Spleen (tissue), 11 donors: ENCODE results near the gene OR2AP1. TPM values are rescaled to one million over a fixed set of nuclear protein-coding genes. Genes with fewer than 3 reads are reported as not detected.
"Not testable (repeated sequence)": the region's sequence is repeated elsewhere in the genome, so short reads cannot be mapped to it uniquely, and the experiment has no call there.

ENCODE experiments used
- DNase-seq: peaks from one replicate; pipeline ENCODE4 v3.0.0-alpha.2; 2020
- H3K27ac ChIP-seq, 8 donors: fragments of 200-600 bp; sonication (generic) in 7 of 8; 1 replicate in 4 of 8; 2 replicates in 4 of 8; pipeline versions ENCODE4 v1.5.0 to v1.8.0; 2016 to 2021; ENCODE audit warnings: inconsistent platforms in 4 of 8, mild to moderate bottlenecking in 4 of 8, moderate library complexity in 1 of 8
- H3K27me3 ChIP-seq, 7 donors: fragments of 200-600 bp; sonication (generic) in 6 of 7; replicated peaks in 1 of 7; 1 replicate in 4 of 7; 2 replicates in 3 of 7; pipeline versions ENCODE4 v1.5.0 to v1.8.0; 2016 to 2021; ENCODE audit warnings: inconsistent platforms in 3 of 7, mild to moderate bottlenecking in 1 of 7
- H3K36me3 ChIP-seq, 6 donors: fragments of 200-600 bp; sonication (generic) in 5 of 6; 1 replicate in 4 of 6; 2 replicates in 2 of 6; pipeline versions ENCODE4 v1.5.0 to v1.8.0; 2016 to 2021; ENCODE audit warnings: inconsistent platforms in 2 of 6
- H3K4me1 ChIP-seq, 6 donors: fragments of 200-600 bp; sonication (generic) in 5 of 6; 1 replicate in 3 of 6; 2 replicates in 3 of 6; pipeline versions ENCODE4 v1.5.0 to v1.8.0; 2016 to 2021; ENCODE audit warnings: inconsistent platforms in 3 of 6
- H3K4me3 ChIP-seq, 8 donors: fragments of 200-600 bp; sonication (generic) in 7 of 8; 1 replicate in 4 of 8; 2 replicates in 4 of 8; pipeline versions ENCODE4 v1.5.0 to v1.8.0; 2016 to 2021; ENCODE audit warnings: inconsistent platforms in 4 of 8, mild to moderate bottlenecking in 4 of 8, moderate library complexity in 2 of 8
- H3K9me3 ChIP-seq, 8 donors: fragments of 200-600 bp; sonication (generic) in 7 of 8; 1 replicate in 4 of 8; 2 replicates in 4 of 8; pipeline versions ENCODE4 v1.5.0 to v1.8.0; 2016 to 2021; ENCODE audit warnings: inconsistent platforms in 4 of 8
- CTCF ChIP-seq, 11 experiments: fragments of 200-600 bp in 7 of 11; fragments of 450-650 bp in 4 of 11; sonication (generic) in 4 of 11; IDR thresholded peaks in 8 of 11; conservative IDR thresholded peaks in 3 of 11; 1 replicate in 7 of 11; 2 replicates in 4 of 11; pipeline versions ENCODE4 v1.4.0 to v1.8.0; 2016 to 2021; ENCODE audit warnings: antibody characterized with exemption in 11 of 11, inconsistent platforms in 4 of 11, mild to moderate bottlenecking in 1 of 11
- POLR2A ChIP-seq, 3 donors: fragments of 450-650 bp; IDR thresholded peaks; one replicate each; pipeline ENCODE4 v1.5.1; 2017; ENCODE audit warnings: antibody characterized with exemption in 3 of 3, mild to moderate bottlenecking in 1 of 3
- POLR2AphosphoS5 ChIP-seq, 3 donors: sonication (generic); formaldehyde crosslinking; IDR thresholded peaks; one replicate each; pipeline ENCODE4 v1.5.1; 2017; ENCODE audit warnings: antibody characterized with exemption in 3 of 3
- WGBS, 5 donors: extraction: QIAGEN DNeasy Blood & Tissue Kit in 3 of 5; methylation state at CpG; one replicate each; pipeline versions ENCODE4 v1.1.5 to v1.1.7; 2013 to 2018; 5-methylcytosine and 5-hydroxymethylcytosine counted together
- intact Hi-C: fragments of 100-400 bp; cut with DNase I; formaldehyde crosslinking; loops from one replicate; pipeline ENCODE4 v1.15.0; 2023; ENCODE audit warnings: low total_unique reads
- polyA plus RNA-seq, 3 donors: library from polyadenylated mRNA; stranded (reverse); fragments of 200-250 nt; gene quantifications; one replicate each; pipeline ENCODE4 v1.2.1, GENCODE V29; 2013
- total RNA-seq, 7 donors: library from RNA; depleted of rRNA in 3 of 7; stranded (reverse); fragments of >200 nt in 3 of 7; fragmentation: NEBNext Ultra II Directional in 4 of 7; extraction: Animal tissue kit (Norgen Biotek cat#: 25700) in 4 of 7; gene quantifications; one replicate each; pipeline versions ENCODE4 v1.1.0 to v1.2.1, GENCODE V29; 2016 to 2021
- donor health status: healthy with polysubstance abuse.
- donor health status: DM: no; HTN: no; CAD: no; lungs with moderate emphysema.
- donor health status: DM: no; HTN: no; CAD: no.
- donor health status: Bipolar disorder and iron deficiency.
- donor health status: healthy.
- donor health status: DM: no; HTN: no; CAD: no.
- donor health status: DM: yes; HTN: yes; CAD: no.

The OR2AP1 gene
- total and polyA plus RNA-seq, 10 donors, result not detected

- Histone ChIP-seq H3K4me1 (no peaks in the 10 kb centered on the region), H3K36me3 (no peaks in the 10 kb centered on the region), H3K27ac (no peak overlapping the region), H3K9me3 (peaks cover 0 to 40% (median 30%) of the 10 kb centered on the region in 8 donors), H3K4me3 (no peak overlapping the region), H3K27me3 (peaks cover 0 to 11% (median 0%) of the 10 kb centered on the region in 7 donors)
- DNase-seq, result no peak
- intact Hi-C loops, result no loop called here
- no peak for TF ChIP-seq CTCF (IDR thresholded peaks at IDR 0.05 in 8 of 11, conservative IDR thresholded peaks at IDR 0.05 in 3 of 11)
- no peak for TF ChIP-seq POLR2A (IDR thresholded peaks at IDR 0.05)
- no peak for TF ChIP-seq POLR2AphosphoS5 (IDR thresholded peaks at IDR 0.05)
These were observed 18.0 kb upstream of the OR2AP1 start for GRCh38 chr12:55554296-55554695.

GRCh38 chr12:55570060-55570459 lies 2.2 kb upstream of the OR2AP1 start:
- not testable (repeated sequence) for H3K4me1 ChIP-seq, H3K27ac ChIP-seq, H3K36me3 ChIP-seq

GRCh38 chr12:55570689-55571088 lies 1.6 kb upstream of the OR2AP1 start:
- peaks cover 8 to 68% (median 45%) of the 10 kb centered on the region in 8 donors for H3K9me3 ChIP-seq
- H3K4me3 ChIP-seq, H3K4me1 ChIP-seq, H3K27me3 ChIP-seq, H3K36me3 ChIP-seq, H3K27ac ChIP-seq, intact Hi-C loops, DNase-seq: not testable (repeated sequence)
- 85 to 93% (median 88%) methylated on average over 1 of the region's 1 CpG for WGBS, 5 donors

More at GRCh38 chr12:55570060-55570459, 2.2 kb upstream of the OR2AP1 start:
- DNase-seq, H3K27me3 ChIP-seq, H3K4me3 ChIP-seq, intact Hi-C loops: not testable (repeated sequence)
- H3K9me3 ChIP-seq, result peaks cover 8 to 65% (median 45%) of the 10 kb centered on the region in 8 donors

- TF ChIP-seq POLR2A (IDR thresholded peaks at IDR 0.05) (no peak), POLR2AphosphoS5 (IDR thresholded peaks at IDR 0.05) (no peak), CTCF (IDR thresholded peaks at IDR 0.05 in 8 of 11, conservative IDR thresholded peaks at IDR 0.05 in 3 of 11) (no peak)
- no peak for DNase-seq
- peaks cover 0 to 26% (median 5%) of the 10 kb centered on the region in 7 donors for H3K27me3 ChIP-seq
- H3K4me1 ChIP-seq, result no peaks in the 10 kb centered on the region
- H3K27ac ChIP-seq, result no peak overlapping the region
- 87 to 97% (median 96%) methylated on average over 2 of the region's 2 CpGs for WGBS, 5 donors
- no peak overlapping the region for H3K4me3 ChIP-seq
- peaks cover 0 to 26% (median 16%) of the 10 kb centered on the region in 8 donors for H3K9me3 ChIP-seq
- intact Hi-C loops, result no loop called here
- no peaks in the 10 kb centered on the region for H3K36me3 ChIP-seq
These were observed 9.8 kb downstream of the OR2AP1 start for GRCh38 chr12:55582066-55582465.

- intact Hi-C loops, result no loop called here
- H3K36me3 ChIP-seq, result no peaks in the 10 kb centered on the region
These were observed 13.5 kb downstream of the OR2AP1 start for GRCh38 chr12:55585817-55586216.

GRCh38 chr12:55590152-55590551 lies 17.9 kb downstream of the OR2AP1 start:
- intact Hi-C loops, H3K4me3 ChIP-seq, H3K9me3 ChIP-seq, H3K27ac ChIP-seq, DNase-seq, H3K36me3 ChIP-seq, H3K4me1 ChIP-seq: not testable (repeated sequence)
- WGBS, 5 donors, result 63 to 73% (median 73%) methylated on average over 9 to 12 of the region's 12 CpGs
- H3K27me3 ChIP-seq, result peaks cover 0 to 16% (median 5%) of the 10 kb centered on the region in 7 donors

More at GRCh38 chr12:55585817-55586216, 13.5 kb downstream of the OR2AP1 start:
- Histone ChIP-seq H3K27me3 (peaks cover 0 to 28% (median 5%) of the 10 kb centered on the region in 7 donors), H3K27ac (no peak overlapping the region), H3K4me1 (no peaks in the 10 kb centered on the region), H3K9me3 (peaks cover 0 to 10% (median 2%) of the 10 kb centered on the region in 8 donors), H3K4me3 (no peak overlapping the region)
- WGBS, 5 donors, result 87 to 100% (median 91%) methylated on average over 2 of the region's 2 CpGs
- TF ChIP-seq POLR2AphosphoS5 (IDR thresholded peaks at IDR 0.05) (no peak), CTCF (IDR thresholded peaks at IDR 0.05 in 8 of 11, conservative IDR thresholded peaks at IDR 0.05 in 3 of 11) (no peak), POLR2A (IDR thresholded peaks at IDR 0.05) (no peak)
- no peak for DNase-seq
